Colonic mucosa (tissue), 4 donors: Measurements from ENCODE around the gene MDM2. TPM values are rescaled to one million over a fixed set of nuclear protein-coding genes. Genes with fewer than 3 reads are reported as not detected.

Source experiments
- DNase-seq: peaks from one replicate; pipeline ENCODE4 v3.0.0-alpha.2; 2020
- H3K27ac ChIP-seq: fragments of 200-600 bp; one replicate; pipeline ENCODE4 v1.8.0; 2021
- H3K27me3 ChIP-seq: fragments of 200-600 bp; one replicate; pipeline ENCODE4 v1.8.0; 2021
- H3K36me3 ChIP-seq: fragments of 200-600 bp; one replicate; pipeline ENCODE4 v1.8.0; 2021
- H3K4me1 ChIP-seq: fragments of 200-600 bp; one replicate; pipeline ENCODE4 v1.8.0; 2021; ENCODE audit warnings: mild to moderate bottlenecking
- H3K4me3 ChIP-seq: fragments of 200-600 bp; one replicate; pipeline ENCODE4 v1.8.0; 2021
- H3K9ac ChIP-seq, 2 donors: one replicate each; pipeline ENCODE4 v1.7.0; 2013; ENCODE audit warnings: control low read depth in 2 of 2, low read depth in 2 of 2, low read length in 2 of 2
- H3K9me3 ChIP-seq: fragments of 200-600 bp; one replicate; pipeline ENCODE4 v1.8.0; 2021
- intact Hi-C: fragments of 100-400 bp; cut with DNase I; formaldehyde crosslinking; loops from one replicate; pipeline ENCODE4 v1.14.1; 2022
- total RNA-seq, 2 donors: library from RNA; stranded (reverse); fragmentation: NEBNext Ultra II Directional in 1 of 2; extraction: Animal tissue kit (Norgen Biotek cat#: 25700) in 1 of 2; gene quantifications; one replicate each; pipeline ENCODE4 v1.2.1, GENCODE V29; 2021
- TF ChIP-seq, protein P1 (sequence below): fragments of 200-600 bp; IDR thresholded peaks from one replicate; pipeline ENCODE4 v1.8.0; 2022; ENCODE audit warnings: antibody characterized with exemption, mild to moderate bottlenecking
- donor health status: healthy.
- donor health status: DM: no; HTN: no; CAD: no.
- donor health status: DM: no; HTN: no; CAD: no.

MDM2 gene
- total RNA-seq, 2 donors from 2014 or later: 94.8 to 107 TPM

DNA sequence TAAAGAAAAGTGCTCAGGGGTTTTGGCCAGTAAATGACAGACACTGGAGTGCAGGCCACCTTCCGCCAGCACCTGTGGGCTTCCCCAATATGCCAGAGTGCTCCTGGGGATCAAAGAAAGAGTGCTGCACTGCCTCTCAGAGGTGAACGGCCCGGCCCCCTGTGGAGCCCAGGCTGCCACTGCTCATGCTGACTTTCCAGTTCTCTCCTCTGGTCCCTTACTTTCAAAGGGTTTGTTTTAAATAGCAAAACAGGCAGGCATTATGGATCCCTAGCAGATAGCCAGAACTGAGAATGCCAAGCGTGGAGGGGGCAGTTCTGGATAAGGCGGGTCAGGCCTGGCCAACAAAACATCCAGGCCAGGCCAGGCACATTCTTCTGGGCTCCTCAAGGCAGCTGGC lies 59.6 kb downstream of the MDM2 start:
- H3K9me3 ChIP-seq: no peaks in the 10 kb centered on the region
- no peaks in the 10 kb centered on the region for H3K36me3 ChIP-seq
- TF ChIP-seq, protein P1, sequence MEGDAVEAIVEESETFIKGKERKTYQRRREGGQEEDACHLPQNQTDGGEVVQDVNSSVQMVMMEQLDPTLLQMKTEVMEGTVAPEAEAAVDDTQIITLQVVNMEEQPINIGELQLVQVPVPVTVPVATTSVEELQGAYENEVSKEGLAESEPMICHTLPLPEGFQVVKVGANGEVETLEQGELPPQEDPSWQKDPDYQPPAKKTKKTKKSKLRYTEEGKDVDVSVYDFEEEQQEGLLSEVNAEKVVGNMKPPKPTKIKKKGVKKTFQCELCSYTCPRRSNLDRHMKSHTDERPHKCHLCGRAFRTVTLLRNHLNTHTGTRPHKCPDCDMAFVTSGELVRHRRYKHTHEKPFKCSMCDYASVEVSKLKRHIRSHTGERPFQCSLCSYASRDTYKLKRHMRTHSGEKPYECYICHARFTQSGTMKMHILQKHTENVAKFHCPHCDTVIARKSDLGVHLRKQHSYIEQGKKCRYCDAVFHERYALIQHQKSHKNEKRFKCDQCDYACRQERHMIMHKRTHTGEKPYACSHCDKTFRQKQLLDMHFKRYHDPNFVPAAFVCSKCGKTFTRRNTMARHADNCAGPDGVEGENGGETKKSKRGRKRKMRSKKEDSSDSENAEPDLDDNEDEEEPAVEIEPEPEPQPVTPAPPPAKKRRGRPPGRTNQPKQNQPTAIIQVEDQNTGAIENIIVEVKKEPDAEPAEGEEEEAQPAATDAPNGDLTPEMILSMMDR: no peak
- intact Hi-C loops: no loop called here
- no peak overlapping the region for H3K4me3 ChIP-seq
- no peak overlapping the region for H3K27ac ChIP-seq
- H3K27me3 ChIP-seq: no peaks in the 10 kb centered on the region
- DNase-seq: no peak
- H3K4me1 ChIP-seq: no peaks in the 10 kb centered on the region
- no peak overlapping the region for H3K9ac ChIP-seq

DNA sequence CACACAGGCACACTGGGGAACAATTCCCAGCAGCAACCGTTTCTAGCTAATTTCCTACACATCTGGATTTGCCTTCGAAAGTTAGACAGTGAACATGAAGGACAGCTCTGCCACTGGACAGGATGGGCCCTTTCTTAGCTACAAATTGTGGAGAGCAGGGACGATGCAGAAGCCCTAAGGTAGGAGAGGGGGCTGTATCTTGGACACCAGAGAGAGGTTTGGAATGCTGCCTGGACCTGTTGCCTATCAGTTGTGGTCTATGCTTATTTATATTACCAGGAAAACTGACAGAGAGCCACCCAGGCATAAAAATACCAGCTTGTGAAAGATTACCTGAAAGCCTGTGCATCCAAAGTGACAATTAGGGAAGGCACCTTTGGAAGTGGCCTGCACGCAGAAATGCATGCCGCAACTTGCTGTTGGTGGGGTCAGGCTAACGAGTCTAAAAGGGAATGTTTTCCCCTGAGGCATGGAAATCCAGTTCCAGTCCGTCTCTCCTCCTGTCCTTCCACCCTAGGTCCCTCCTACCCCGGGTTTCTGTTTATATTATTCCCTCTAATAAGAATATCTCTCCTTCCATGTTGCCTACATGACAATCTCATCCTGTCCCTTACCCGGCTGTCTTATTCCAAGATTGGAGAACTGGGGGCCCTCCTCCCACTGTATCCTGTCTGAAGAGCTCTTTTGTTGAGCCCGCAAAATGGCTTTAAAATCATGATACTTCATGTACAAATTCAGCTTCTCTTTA lies 60.2 kb downstream of the MDM2 start:
- Histone ChIP-seq H3K36me3 (no peaks in the 10 kb centered on the region), H3K27ac (no peak overlapping the region), H3K4me1 (no peaks in the 10 kb centered on the region), H3K9ac (no peak overlapping the region), H3K9me3 (no peaks in the 10 kb centered on the region), H3K27me3 (no peaks in the 10 kb centered on the region), H3K4me3 (no peak overlapping the region)
- TF ChIP-seq, protein P1: no peak
- no peak for DNase-seq
- intact Hi-C loops: no loop called here

DNA sequence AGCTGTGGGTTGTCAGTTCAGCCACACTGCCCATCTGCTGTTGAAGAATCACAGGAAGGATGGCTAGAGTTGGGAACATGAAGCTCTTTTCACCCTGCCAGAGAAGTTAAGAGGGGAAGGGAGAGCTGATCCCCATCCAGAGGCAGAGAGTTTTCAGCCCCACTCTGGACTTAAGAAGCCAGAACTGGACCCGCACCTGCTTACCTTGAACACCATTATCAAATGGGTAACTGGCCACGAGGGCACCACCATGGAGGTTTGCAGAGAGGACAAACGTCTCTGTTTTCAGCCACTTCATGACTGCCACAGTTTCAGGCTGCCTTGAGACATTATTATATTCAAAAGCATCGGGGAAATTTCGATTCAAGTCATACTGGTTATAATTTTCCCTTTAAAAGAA lies 62.0 kb downstream of the MDM2 start:
- H3K4me3 ChIP-seq: no peak overlapping the region
- no peak overlapping the region for H3K9ac ChIP-seq
- no peaks in the 10 kb centered on the region for H3K27me3 ChIP-seq
- no peaks in the 10 kb centered on the region for H3K4me1 ChIP-seq
- no peak overlapping the region for H3K27ac ChIP-seq
- no peak for DNase-seq
- intact Hi-C loops: no loop called here
- H3K9me3 ChIP-seq: no peaks in the 10 kb centered on the region
- TF ChIP-seq, protein P1: no peak
- H3K36me3 ChIP-seq: no peaks in the 10 kb centered on the region

DNA sequence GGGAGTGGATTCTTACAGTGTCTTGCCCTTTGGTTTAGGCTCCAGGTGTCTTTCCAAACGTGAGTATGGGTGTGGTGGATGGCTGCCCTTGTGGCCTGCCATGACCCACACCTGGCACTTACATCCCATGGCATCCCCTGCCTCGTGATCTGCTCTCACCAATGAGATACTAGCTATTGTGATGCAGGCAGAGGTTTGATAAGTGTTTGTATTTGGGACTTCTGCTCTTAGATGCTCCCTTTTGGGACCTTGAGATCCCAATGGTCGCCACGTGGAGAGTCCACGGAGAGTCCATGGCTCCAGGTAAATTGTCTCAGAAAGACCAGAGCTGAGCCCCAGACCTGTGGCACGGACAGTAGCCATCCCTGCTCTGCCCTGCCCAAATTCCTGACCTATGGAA lies 62.5 kb downstream of the MDM2 start:
- no peak overlapping the region for H3K9ac ChIP-seq
- no peak overlapping the region for H3K27ac ChIP-seq
- H3K9me3 ChIP-seq: no peaks in the 10 kb centered on the region
- H3K36me3 ChIP-seq: no peaks in the 10 kb centered on the region
- intact Hi-C loops: no loop called here
- no peaks in the 10 kb centered on the region for H3K4me1 ChIP-seq
- H3K4me3 ChIP-seq: no peak overlapping the region
- H3K27me3 ChIP-seq: no peaks in the 10 kb centered on the region
- TF ChIP-seq, protein P1: no peak
- no peak for DNase-seq

DNA sequence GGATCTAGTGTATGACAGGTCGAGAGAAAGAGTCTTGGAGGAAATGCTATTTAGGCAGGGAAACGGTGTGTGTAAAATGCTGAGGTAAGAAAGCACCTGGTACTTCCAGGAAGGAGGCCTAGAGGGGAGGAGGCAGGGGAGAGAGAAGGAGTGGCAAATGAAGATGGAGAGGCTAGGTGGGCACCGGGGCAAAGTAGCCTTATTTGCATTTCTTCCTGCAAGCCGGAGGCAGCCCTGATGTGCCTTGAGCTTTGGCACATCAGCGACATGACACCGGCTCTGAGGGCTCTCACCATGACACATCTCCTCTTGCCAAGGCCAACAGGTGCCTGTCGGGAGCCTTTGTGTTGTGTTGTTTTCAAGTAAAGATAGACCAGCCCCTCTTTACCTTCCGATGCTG lies 63.4 kb downstream of the MDM2 start:
- intact Hi-C loops: no loop called here
- DNase-seq: no peak
- Histone ChIP-seq H3K9ac (no peak overlapping the region), H3K4me3 (no peak overlapping the region), H3K36me3 (no peaks in the 10 kb centered on the region), H3K4me1 (no peaks in the 10 kb centered on the region), H3K27ac (no peak overlapping the region), H3K27me3 (no peaks in the 10 kb centered on the region), H3K9me3 (no peaks in the 10 kb centered on the region)
- TF ChIP-seq, protein P1: no peak
